ENCODE results near the gene CLIP4.

DNA sequence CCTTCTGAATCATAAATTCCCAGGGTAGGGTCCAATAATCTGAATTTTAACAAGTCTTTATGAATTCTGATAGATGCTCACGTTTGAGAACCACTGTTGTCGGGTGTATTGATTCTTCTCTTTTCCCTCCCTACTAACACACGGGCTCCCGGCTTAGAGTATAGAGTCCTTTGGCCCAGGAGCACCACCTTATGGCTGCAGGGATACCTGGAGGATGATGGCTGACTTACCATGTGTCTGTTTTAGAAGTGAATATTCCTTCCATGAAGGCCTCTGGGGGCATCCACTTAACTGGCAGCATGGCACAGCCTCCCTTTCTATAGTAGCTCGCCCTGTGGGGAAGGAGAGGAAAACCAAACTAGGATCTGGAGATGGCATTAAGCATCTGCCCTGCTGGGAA is 91.7 kb downstream of the CLIP4 start:
- no peak for TF ChIP-seq POLR2A (IDR thresholded peaks at IDR 0.05)
- TF ChIP-seq, protein P1, sequence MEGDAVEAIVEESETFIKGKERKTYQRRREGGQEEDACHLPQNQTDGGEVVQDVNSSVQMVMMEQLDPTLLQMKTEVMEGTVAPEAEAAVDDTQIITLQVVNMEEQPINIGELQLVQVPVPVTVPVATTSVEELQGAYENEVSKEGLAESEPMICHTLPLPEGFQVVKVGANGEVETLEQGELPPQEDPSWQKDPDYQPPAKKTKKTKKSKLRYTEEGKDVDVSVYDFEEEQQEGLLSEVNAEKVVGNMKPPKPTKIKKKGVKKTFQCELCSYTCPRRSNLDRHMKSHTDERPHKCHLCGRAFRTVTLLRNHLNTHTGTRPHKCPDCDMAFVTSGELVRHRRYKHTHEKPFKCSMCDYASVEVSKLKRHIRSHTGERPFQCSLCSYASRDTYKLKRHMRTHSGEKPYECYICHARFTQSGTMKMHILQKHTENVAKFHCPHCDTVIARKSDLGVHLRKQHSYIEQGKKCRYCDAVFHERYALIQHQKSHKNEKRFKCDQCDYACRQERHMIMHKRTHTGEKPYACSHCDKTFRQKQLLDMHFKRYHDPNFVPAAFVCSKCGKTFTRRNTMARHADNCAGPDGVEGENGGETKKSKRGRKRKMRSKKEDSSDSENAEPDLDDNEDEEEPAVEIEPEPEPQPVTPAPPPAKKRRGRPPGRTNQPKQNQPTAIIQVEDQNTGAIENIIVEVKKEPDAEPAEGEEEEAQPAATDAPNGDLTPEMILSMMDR (IDR thresholded peaks at IDR 0.05 in 8 of 11, conservative IDR thresholded peaks at IDR 0.05 in 3 of 11), result no peak
